Smooth muscle cell (in vitro differentiated cells): ENCODE data around the gene LGR4. TPM values are rescaled to one million over a fixed set of nuclear protein-coding genes. Genes with fewer than 3 reads are reported as not detected.

Experiments used
- DNase-seq: peaks from one replicate; lab custom pipeline; 2025; ENCODE audit not compliant: unreplicated experiment; lab: John Stamatoyannopoulos, UW
- H2AFZ ChIP-seq: fragments of 200-600 bp; sonication (generic); 2 replicates; pipeline ENCODE4 v1.6.0; 2016; ENCODE audit warnings: antibody characterized with exemption, low read depth, mild to moderate bottlenecking
- H3F3A ChIP-seq: fragments of 200-600 bp; sonication (generic); 2 replicates; pipeline ENCODE4 v1.6.0; 2017; ENCODE audit warnings: antibody characterized with exemption, low read depth
- H3K27ac ChIP-seq: fragments of 200-600 bp; sonication (generic); 2 replicates; pipeline ENCODE4 v1.5.1; 2016; ENCODE audit warnings: low read depth, mild to moderate bottlenecking
- H3K27me3 ChIP-seq: fragments of 200-600 bp; sonication (generic); 2 replicates; pipeline ENCODE4 v1.6.1; 2016; ENCODE audit warnings: low read depth, mild to moderate bottlenecking
- H3K36me3 ChIP-seq: fragments of 200-600 bp; sonication (generic); 2 replicates; pipeline ENCODE4 v1.5.1; 2016; ENCODE audit warnings: low read depth
- H3K4me1 ChIP-seq: fragments of 200-600 bp; sonication (generic); 2 replicates; pipeline ENCODE4 v1.5.1; 2016; ENCODE audit warnings: low read depth
- H3K4me2 ChIP-seq: fragments of 200-600 bp; sonication (generic); 2 replicates; pipeline ENCODE4 v1.6.0; 2016; ENCODE audit warnings: mild to moderate bottlenecking
- H3K4me3 ChIP-seq: fragments of 200-600 bp; sonication (generic); 2 replicates; pipeline ENCODE4 v1.5.1; 2016; ENCODE audit warnings: mild to moderate bottlenecking
- H3K79me2 ChIP-seq: fragments of 200-600 bp; sonication (generic); 2 replicates; pipeline ENCODE4 v1.6.0; 2016; ENCODE audit warnings: low read depth, mild to moderate bottlenecking
- H3K9ac ChIP-seq: fragments of 200-600 bp; sonication (generic); 2 replicates; pipeline ENCODE4 v1.6.0; 2016; ENCODE audit warnings: low read depth
- H3K9me3 ChIP-seq: fragments of 200-600 bp; sonication (generic); replicated peaks from 2 replicates; pipeline ENCODE4 v1.5.1; 2016; ENCODE audit warnings: low read depth
- H4K20me1 ChIP-seq: fragments of 200-600 bp; sonication (generic); 2 replicates; pipeline ENCODE4 v1.6.0; 2016; ENCODE audit warnings: low read depth
- WGBS: methylation state at CpG from one replicate; pipeline ENCODE4 v1.1.7; 2016; ENCODE audit warnings: low lambda C conversion rate; 5-methylcytosine and 5-hydroxymethylcytosine counted together
- polyA plus RNA-seq: library from polyadenylated mRNA; unstranded; fragments of >200 nt; fragmentation: Nextera tagmentation; extraction: Ambion mirVana; gene quantifications from 2 replicates; pipeline ENCODE4 v1.2.1, GENCODE V29; 2016
- total RNA-seq: library from RNA; depleted of rRNA; stranded (reverse); fragments of >200 nt; gene quantifications from 2 replicates; pipeline ENCODE4 v1.2.3, GENCODE V29; 2014
- TF ChIP-seq, protein P1 (sequence below): fragments of 200-600 bp; sonication (generic); IDR thresholded peaks from 2 replicates; pipeline ENCODE4 v1.5.1; 2017; ENCODE audit warnings: borderline replicate concordance, mild to moderate bottlenecking, antibody characterized with exemption; ENCODE audit not compliant: insufficient read depth, poor library complexity, severe bottlenecking

Gene LGR4
- total and polyA plus RNA-seq, 2 experiments from 2014 or later: 21.4 to 96.5 TPM

DNA sequence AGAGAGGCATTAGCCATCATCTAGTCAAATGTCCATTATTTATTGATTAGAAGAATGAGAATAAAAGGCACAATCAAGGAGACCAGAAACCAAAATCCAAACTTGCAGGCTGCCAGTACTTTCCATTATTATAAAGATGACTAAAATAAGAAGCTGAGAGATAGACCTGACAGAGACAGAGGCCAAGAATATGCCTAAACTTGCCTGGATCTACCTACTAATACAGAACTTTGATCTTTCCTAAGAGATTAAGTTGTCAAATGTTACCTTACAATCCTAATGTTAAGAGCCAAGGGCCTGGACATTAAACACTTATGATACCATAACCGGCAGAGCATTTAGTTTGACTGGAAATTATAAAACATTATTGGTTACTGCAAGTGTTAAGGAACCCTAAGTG is 6.2 kb downstream of the LGR4 start:
- TF ChIP-seq, protein P1, sequence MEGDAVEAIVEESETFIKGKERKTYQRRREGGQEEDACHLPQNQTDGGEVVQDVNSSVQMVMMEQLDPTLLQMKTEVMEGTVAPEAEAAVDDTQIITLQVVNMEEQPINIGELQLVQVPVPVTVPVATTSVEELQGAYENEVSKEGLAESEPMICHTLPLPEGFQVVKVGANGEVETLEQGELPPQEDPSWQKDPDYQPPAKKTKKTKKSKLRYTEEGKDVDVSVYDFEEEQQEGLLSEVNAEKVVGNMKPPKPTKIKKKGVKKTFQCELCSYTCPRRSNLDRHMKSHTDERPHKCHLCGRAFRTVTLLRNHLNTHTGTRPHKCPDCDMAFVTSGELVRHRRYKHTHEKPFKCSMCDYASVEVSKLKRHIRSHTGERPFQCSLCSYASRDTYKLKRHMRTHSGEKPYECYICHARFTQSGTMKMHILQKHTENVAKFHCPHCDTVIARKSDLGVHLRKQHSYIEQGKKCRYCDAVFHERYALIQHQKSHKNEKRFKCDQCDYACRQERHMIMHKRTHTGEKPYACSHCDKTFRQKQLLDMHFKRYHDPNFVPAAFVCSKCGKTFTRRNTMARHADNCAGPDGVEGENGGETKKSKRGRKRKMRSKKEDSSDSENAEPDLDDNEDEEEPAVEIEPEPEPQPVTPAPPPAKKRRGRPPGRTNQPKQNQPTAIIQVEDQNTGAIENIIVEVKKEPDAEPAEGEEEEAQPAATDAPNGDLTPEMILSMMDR: no peak
- no peak for DNase-seq
- Histone ChIP-seq H3K4me3 (no peak overlapping the region), H3K79me2 (peaks cover 91% of the 10 kb centered on the region), H3K27ac (peak overlapping the region; percentile 52), H3K9me3 (no peaks in the 10 kb centered on the region), H3K4me2 (peak overlapping the region; percentile 62), H3K4me1 (peaks cover 50% of the 10 kb centered on the region), H3K27me3 (no peaks in the 10 kb centered on the region), H4K20me1 (peaks cover 93% of the 10 kb centered on the region), H3F3A (peaks cover 12% of the 10 kb centered on the region), H3K36me3 (no peaks in the 10 kb centered on the region), H2AFZ (no peak overlapping the region), H3K9ac (no peak overlapping the region)
- WGBS: 79% methylated on average over 1 of the region's 1 CpG

DNA sequence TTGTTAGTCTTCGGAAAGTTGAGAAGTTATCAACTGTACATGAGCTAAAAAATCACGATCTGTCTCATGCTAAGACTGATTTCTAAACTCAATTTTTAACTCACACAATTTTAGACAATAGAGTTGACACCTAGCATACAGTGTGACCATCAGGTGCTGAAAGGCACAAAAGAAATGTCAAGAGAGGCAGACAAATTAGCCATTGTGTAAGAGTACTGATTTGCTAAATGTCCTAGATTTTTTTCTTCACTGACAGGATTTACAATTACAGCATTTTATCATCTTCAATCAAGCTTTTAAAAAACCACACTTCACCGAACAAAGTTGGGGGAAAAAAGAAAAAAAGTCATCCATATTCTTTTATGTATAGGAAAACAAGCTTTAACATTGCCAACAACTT is 7.0 kb downstream of the LGR4 start:
- H3F3A ChIP-seq: peaks cover 12% of the 10 kb centered on the region
- peaks cover 91% of the 10 kb centered on the region for H3K79me2 ChIP-seq
- peak overlapping the region; percentile 0 for H3K9ac ChIP-seq
- no peak overlapping the region for H3K4me3 ChIP-seq
- H2AFZ ChIP-seq: no peak overlapping the region
- WGBS: 78% methylated on average over 3 of the region's 3 CpGs
- peaks cover 57% of the 10 kb centered on the region for H3K4me1 ChIP-seq
- TF ChIP-seq, protein P1: no peak
- no peaks in the 10 kb centered on the region for H3K9me3 ChIP-seq
- H3K27ac ChIP-seq: peak overlapping the region; percentile 52
- H3K36me3 ChIP-seq: no peaks in the 10 kb centered on the region
- H4K20me1 ChIP-seq: peaks cover 91% of the 10 kb centered on the region
- H3K4me2 ChIP-seq: peak overlapping the region; percentile 62
- no peaks in the 10 kb centered on the region for H3K27me3 ChIP-seq
- DNase-seq: no peak

DNA sequence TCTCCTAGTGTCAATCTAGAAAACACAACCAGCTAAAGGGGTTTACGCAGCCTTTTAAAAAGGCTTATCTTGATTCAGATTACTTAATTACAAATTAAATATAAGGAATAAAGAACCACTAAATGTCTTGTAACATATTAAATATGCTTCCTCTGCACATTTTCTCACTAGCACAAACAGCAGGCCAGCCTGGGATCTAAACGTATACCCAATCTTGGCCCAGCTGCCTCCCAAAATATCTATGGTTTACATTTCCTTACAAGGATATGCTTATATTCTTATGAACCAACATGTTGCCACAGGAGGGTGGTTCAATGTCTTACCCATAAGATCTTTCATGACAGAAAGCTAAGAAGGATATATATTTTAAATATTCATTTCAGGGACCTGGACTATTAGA is 7.7 kb downstream of the LGR4 start:
- H2AFZ ChIP-seq: no peak overlapping the region
- peaks cover 91% of the 10 kb centered on the region for H3K79me2 ChIP-seq
- TF ChIP-seq, protein P1: no peak
- H4K20me1 ChIP-seq: peaks cover 90% of the 10 kb centered on the region
- peak overlapping the region; percentile 62 for H3K4me2 ChIP-seq
- peak overlapping the region; percentile 52 for H3K27ac ChIP-seq
- no peaks in the 10 kb centered on the region for H3K36me3 ChIP-seq
- 42% methylated on average over 2 of the region's 2 CpGs for WGBS
- no peak overlapping the region for H3K9ac ChIP-seq
- no peak overlapping the region for H3K4me3 ChIP-seq
- H3K4me1 ChIP-seq: peaks cover 59% of the 10 kb centered on the region
- DNase-seq: no peak
- no peaks in the 10 kb centered on the region for H3K27me3 ChIP-seq
- peaks cover 12% of the 10 kb centered on the region for H3F3A ChIP-seq
- no peaks in the 10 kb centered on the region for H3K9me3 ChIP-seq

DNA sequence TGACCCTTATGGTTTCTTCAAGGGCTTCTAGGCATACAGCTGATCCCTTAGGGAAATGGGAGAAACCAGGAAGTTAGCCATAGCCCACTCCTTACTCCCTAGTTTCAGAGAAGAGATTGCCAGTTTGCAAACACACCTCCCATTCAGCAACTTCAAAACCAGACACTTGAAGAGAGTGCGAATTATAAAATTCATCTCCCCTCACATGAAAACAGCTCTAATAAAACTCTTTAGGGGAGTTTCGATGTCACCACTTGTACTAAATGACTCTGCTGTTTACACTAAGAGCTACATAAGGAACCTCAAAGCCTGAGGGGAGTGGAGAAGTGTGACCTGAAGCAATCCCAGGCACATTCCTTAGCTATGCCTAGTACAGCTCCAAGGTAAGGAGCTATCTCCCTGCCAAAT is 8.3 kb downstream of the LGR4 start:
- Histone ChIP-seq H4K20me1 (peaks cover 90% of the 10 kb centered on the region), H3F3A (peaks cover 12% of the 10 kb centered on the region), H3K4me2 (peak overlapping the region; percentile 62), H3K4me3 (peak overlapping the region; percentile 2), H3K27ac (peak overlapping the region; percentile 52), H3K27me3 (no peaks in the 10 kb centered on the region), H2AFZ (no peak overlapping the region), H3K79me2 (peaks cover 91% of the 10 kb centered on the region), H3K9ac (no peak overlapping the region), H3K4me1 (peaks cover 59% of the 10 kb centered on the region), H3K9me3 (no peaks in the 10 kb centered on the region), H3K36me3 (no peaks in the 10 kb centered on the region)
- TF ChIP-seq, protein P1: no peak
- DNase-seq: no peak
- 32% methylated on average over 2 of the region's 2 CpGs for WGBS
